ENCODE measurements around the gene CACNA1A.
"Not testable (repeated sequence)": the region's sequence is repeated elsewhere in the genome, so short reads cannot be mapped to it uniquely, and the experiment has no call there.

Gene CACNA1A

GRCh38 chr19:13381827-13382632, 124.2 kb downstream of the CACNA1A start:
- Mint-ChIP-seq H3K27ac (no peak overlapping the region), H3K4me1 (ENCODE audit: low read depth) (no peaks in the 10 kb centered on the region), H3K9me3 (no peaks in the 10 kb centered on the region), H3K4me3 (no peak overlapping the region), H3K27me3 (peaks cover 3% of the 10 kb centered on the region), H3K36me3 (ENCODE audit: low read depth) (no peaks in the 10 kb centered on the region)
- no peak for DNase-seq

- Mint-ChIP-seq H3K4me3 (no peak overlapping the region), H3K9me3 (no peaks in the 10 kb centered on the region), H3K36me3 (ENCODE audit: low read depth) (no peaks in the 10 kb centered on the region), H3K27me3 (peaks cover 7% of the 10 kb centered on the region), H3K4me1 (ENCODE audit: low read depth) (no peaks in the 10 kb centered on the region), H3K27ac (no peak overlapping the region)
- DNase-seq, result no peak
Observed at GRCh38 chr19:13376537-13376936, 129.7 kb downstream of the CACNA1A start.

GRCh38 chr19:13373599-13373998, 132.7 kb downstream of the CACNA1A start:
- DNase-seq, result no peak
- Mint-ChIP-seq H3K36me3 (ENCODE audit: low read depth) (no peaks in the 10 kb centered on the region), H3K4me3 (no peak overlapping the region), H3K27me3 (peaks cover 10% of the 10 kb centered on the region), H3K27ac (no peak overlapping the region), H3K4me1 (ENCODE audit: low read depth) (no peaks in the 10 kb centered on the region), H3K9me3 (no peaks in the 10 kb centered on the region)

- Mint-ChIP-seq H3K36me3 (ENCODE audit: low read depth) (no peaks in the 10 kb centered on the region), H3K4me3 (no peak overlapping the region), H3K9me3 (no peaks in the 10 kb centered on the region), H3K27me3 (peaks cover 10% of the 10 kb centered on the region), H3K4me1 (ENCODE audit: low read depth) (no peaks in the 10 kb centered on the region), H3K27ac (no peak overlapping the region)
- no peak for DNase-seq
Observed at GRCh38 chr19:13370948-13371347, 135.3 kb downstream of the CACNA1A start.

- Mint-ChIP-seq H3K4me3 (no peak overlapping the region), H3K4me1 (ENCODE audit: low read depth) (no peaks in the 10 kb centered on the region), H3K27me3 (peaks cover 25% of the 10 kb centered on the region), H3K27ac (no peak overlapping the region), H3K36me3 (ENCODE audit: low read depth) (no peaks in the 10 kb centered on the region), H3K9me3 (no peaks in the 10 kb centered on the region)
- no peak for DNase-seq
Observed at GRCh38 chr19:13366529-13367143, 139.6 kb downstream of the CACNA1A start.

GRCh38 chr19:13363954-13364353, 142.3 kb downstream of the CACNA1A start:
- Mint-ChIP-seq H3K4me1 (ENCODE audit: low read depth) (no peaks in the 10 kb centered on the region), H3K9me3 (no peaks in the 10 kb centered on the region), H3K4me3 (no peak overlapping the region), H3K27me3 (peaks cover 26% of the 10 kb centered on the region), H3K36me3 (ENCODE audit: low read depth) (no peaks in the 10 kb centered on the region), H3K27ac (no peak overlapping the region)
- no peak for DNase-seq

- H3K4me3 Mint-ChIP-seq, result no peak overlapping the region
- peaks cover 29% of the 10 kb centered on the region for H3K27me3 Mint-ChIP-seq
- H3K36me3 Mint-ChIP-seq (ENCODE audit: low read depth), result no peaks in the 10 kb centered on the region
- no peak for DNase-seq
- H3K4me1 Mint-ChIP-seq (ENCODE audit: low read depth), result no peaks in the 10 kb centered on the region
- H3K27ac Mint-ChIP-seq, result no peak overlapping the region
- no peaks in the 10 kb centered on the region for H3K9me3 Mint-ChIP-seq
Observed at GRCh38 chr19:13363245-13363644, 143.0 kb downstream of the CACNA1A start.

- H3K27me3 Mint-ChIP-seq, result peaks cover 29% of the 10 kb centered on the region
- H3K36me3 Mint-ChIP-seq (ENCODE audit: low read depth), result no peaks in the 10 kb centered on the region
- DNase-seq, result no peak
- no peak overlapping the region for H3K27ac Mint-ChIP-seq
- H3K4me3 Mint-ChIP-seq, result no peak overlapping the region
- H3K4me1 Mint-ChIP-seq (ENCODE audit: low read depth), result no peaks in the 10 kb centered on the region
- no peaks in the 10 kb centered on the region for H3K9me3 Mint-ChIP-seq
Observed at GRCh38 chr19:13362668-13363067, 143.6 kb downstream of the CACNA1A start.

- H3K27ac Mint-ChIP-seq; H3K9me3 Mint-ChIP-seq; H3K4me1 Mint-ChIP-seq (ENCODE audit: low read depth); H3K4me3 Mint-ChIP-seq; H3K36me3 Mint-ChIP-seq (ENCODE audit: low read depth); DNase-seq: not testable (repeated sequence)
- peaks cover 36% of the 10 kb centered on the region for H3K27me3 Mint-ChIP-seq
Observed at GRCh38 chr19:13361726-13362125, 144.6 kb downstream of the CACNA1A start.

GRCh38 chr19:13356686-13357280, 149.5 kb downstream of the CACNA1A start:
- Mint-ChIP-seq H3K36me3 (ENCODE audit: low read depth) (no peaks in the 10 kb centered on the region), H3K27me3 (peaks cover 49% of the 10 kb centered on the region), H3K27ac (no peak overlapping the region), H3K4me3 (no peak overlapping the region), H3K9me3 (no peaks in the 10 kb centered on the region), H3K4me1 (ENCODE audit: low read depth) (no peaks in the 10 kb centered on the region)
- DNase-seq, result no peak

GRCh38 chr19:13356185-13356584, 150.1 kb downstream of the CACNA1A start:
- Mint-ChIP-seq H3K27ac (no peak overlapping the region), H3K27me3 (peaks cover 43% of the 10 kb centered on the region), H3K4me1 (ENCODE audit: low read depth) (no peaks in the 10 kb centered on the region), H3K4me3 (no peak overlapping the region), H3K36me3 (ENCODE audit: low read depth) (no peaks in the 10 kb centered on the region), H3K9me3 (no peaks in the 10 kb centered on the region)
- no peak for DNase-seq

GRCh38 chr19:13355356-13355755, 150.9 kb downstream of the CACNA1A start:
- Mint-ChIP-seq H3K27me3 (peaks cover 39% of the 10 kb centered on the region), H3K36me3 (ENCODE audit: low read depth) (no peaks in the 10 kb centered on the region), H3K4me1 (ENCODE audit: low read depth) (no peaks in the 10 kb centered on the region), H3K4me3 (no peak overlapping the region), H3K9me3 (peaks cover 4% of the 10 kb centered on the region), H3K27ac (no peak overlapping the region)
- DNase-seq, result no peak

GRCh38 chr19:13353625-13354024, 152.7 kb downstream of the CACNA1A start:
- Mint-ChIP-seq H3K4me1 (ENCODE audit: low read depth) (no peaks in the 10 kb centered on the region), H3K4me3 (no peak overlapping the region), H3K9me3 (peaks cover 9% of the 10 kb centered on the region), H3K36me3 (ENCODE audit: low read depth) (no peaks in the 10 kb centered on the region), H3K27me3 (peaks cover 39% of the 10 kb centered on the region), H3K27ac (no peak overlapping the region)
- DNase-seq, result no peak

- peaks cover 33% of the 10 kb centered on the region for H3K27me3 Mint-ChIP-seq
- H3K9me3 Mint-ChIP-seq, result peaks cover 9% of the 10 kb centered on the region
- H3K4me3 Mint-ChIP-seq, result no peak overlapping the region
- no peak overlapping the region for H3K27ac Mint-ChIP-seq
- H3K4me1 Mint-ChIP-seq (ENCODE audit: low read depth), result no peaks in the 10 kb centered on the region
- no peak for DNase-seq
- H3K36me3 Mint-ChIP-seq (ENCODE audit: low read depth), result no peaks in the 10 kb centered on the region
Observed at GRCh38 chr19:13350759-13351158, 155.5 kb downstream of the CACNA1A start.

GRCh38 chr19:13350072-13350471, 156.2 kb downstream of the CACNA1A start:
- Mint-ChIP-seq H3K27me3 (peaks cover 29% of the 10 kb centered on the region), H3K27ac (no peak overlapping the region), H3K4me1 (ENCODE audit: low read depth) (no peaks in the 10 kb centered on the region), H3K36me3 (ENCODE audit: low read depth) (no peaks in the 10 kb centered on the region), H3K9me3 (peaks cover 9% of the 10 kb centered on the region), H3K4me3 (no peak overlapping the region)
- DNase-seq, result no peak

All from activated T-cell treated with anti-CD3 and anti-CD28 coated beads, Interleukin-2, amount 50 U/mL, for 24 hours (primary cell).